ENCODE results near the gene CYB561A3.

- TF ChIP-seq CTCF (IDR thresholded peaks at IDR 0.05): no peak
- no peak for TF ChIP-seq EZH2 (IDR thresholded peaks at IDR 0.05; ENCODE audit: borderline replicate concordance, insufficient read depth, low read depth, low read length, poor library complexity, severe bottlenecking)
Measured at GRCh38 chr11:61335355-61335710, 26.3 kb downstream of the CYB561A3 start.

All from B cell (primary cell).